Liver (tissue), 3 donors: Measurements from ENCODE around the gene LCN12.

Experiments used
- EGR1 ChIP-seq, 2 donors: IDR thresholded peaks; 2 replicates each; pipeline ENCODE4 v1.6.1; 2016 to 2018; ENCODE audit warnings: antibody characterized with exemption in 2 of 2, low read depth in 2 of 2
- GABPA ChIP-seq, 2 donors: IDR thresholded peaks in 1 of 2; conservative IDR thresholded peaks in 1 of 2; 2 replicates each; pipeline ENCODE4 v1.6.1; 2016; ENCODE audit warnings: antibody characterized with exemption in 2 of 2, mild to moderate bottlenecking in 1 of 2, moderate library complexity in 1 of 2
- JUND ChIP-seq, 2 donors: IDR thresholded peaks; 2 replicates each; pipeline ENCODE4 v1.6.1; 2016; ENCODE audit warnings: antibody characterized with exemption in 2 of 2
- RAD21 ChIP-seq, 2 donors: IDR thresholded peaks; 2 replicates each; pipeline ENCODE4 v1.6.1; 2016; ENCODE audit warnings: antibody characterized with exemption in 2 of 2, mild to moderate bottlenecking in 2 of 2
- TAF1 ChIP-seq: conservative IDR thresholded peaks from 2 replicates; pipeline ENCODE4 v1.6.1; 2016; ENCODE audit warnings: antibody characterized with exemption, mild to moderate bottlenecking
- YY1 ChIP-seq: IDR thresholded peaks from 2 replicates; pipeline ENCODE4 v1.6.1; 2016; ENCODE audit warnings: antibody characterized with exemption, mild to moderate bottlenecking
- TF ChIP-seq, protein P1 (sequence below): fragments of 150-350 bp; IDR thresholded peaks from 2 replicates; pipeline ENCODE4 v1.5.1; 2017; ENCODE audit warnings: improper control_type of control experiment, low read depth, low read length; ENCODE audit not compliant: missing input control
- TF ChIP-seq, protein P2 (sequence below): IDR thresholded peaks from 2 replicates; pipeline ENCODE4 v1.6.1; 2016; ENCODE audit warnings: antibody characterized with exemption
- TF ChIP-seq, protein P3 (sequence below): IDR thresholded peaks from 2 replicates; pipeline ENCODE4 v1.6.1; 2016; ENCODE audit warnings: antibody characterized with exemption, mild to moderate bottlenecking
- TF ChIP-seq, protein P4 (sequence below): IDR thresholded peaks from 2 replicates; pipeline ENCODE4 v1.6.1; 2016; ENCODE audit warnings: antibody characterized with exemption
- donor health status: healthy.
- donor health status: healthy.

DNA sequence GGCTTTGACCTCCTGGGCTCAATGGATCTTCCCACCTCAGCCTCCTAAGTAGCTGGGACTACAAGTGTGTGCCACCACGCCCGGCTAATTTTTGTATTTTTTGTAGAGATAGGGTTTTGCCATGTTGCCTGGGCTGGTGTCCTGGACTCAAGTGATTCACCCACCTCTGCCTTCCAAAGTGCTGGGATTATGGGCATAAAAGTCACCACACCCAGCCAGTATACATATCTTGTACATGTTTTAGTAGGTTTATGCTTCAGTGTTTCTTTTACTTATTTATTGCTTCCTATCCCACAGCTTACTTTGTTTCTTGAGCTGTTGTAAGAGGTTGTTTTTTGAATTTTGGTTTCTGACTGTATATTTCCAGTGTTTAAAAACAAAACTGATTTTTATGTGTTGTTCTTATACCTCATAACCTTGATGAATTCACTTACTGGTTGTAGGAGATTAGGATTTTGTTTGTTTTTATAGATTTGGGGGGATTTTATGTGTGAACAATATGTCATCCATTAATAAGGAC is 20.4 kb upstream of the LCN12 start:
- TF ChIP-seq, protein P1, sequence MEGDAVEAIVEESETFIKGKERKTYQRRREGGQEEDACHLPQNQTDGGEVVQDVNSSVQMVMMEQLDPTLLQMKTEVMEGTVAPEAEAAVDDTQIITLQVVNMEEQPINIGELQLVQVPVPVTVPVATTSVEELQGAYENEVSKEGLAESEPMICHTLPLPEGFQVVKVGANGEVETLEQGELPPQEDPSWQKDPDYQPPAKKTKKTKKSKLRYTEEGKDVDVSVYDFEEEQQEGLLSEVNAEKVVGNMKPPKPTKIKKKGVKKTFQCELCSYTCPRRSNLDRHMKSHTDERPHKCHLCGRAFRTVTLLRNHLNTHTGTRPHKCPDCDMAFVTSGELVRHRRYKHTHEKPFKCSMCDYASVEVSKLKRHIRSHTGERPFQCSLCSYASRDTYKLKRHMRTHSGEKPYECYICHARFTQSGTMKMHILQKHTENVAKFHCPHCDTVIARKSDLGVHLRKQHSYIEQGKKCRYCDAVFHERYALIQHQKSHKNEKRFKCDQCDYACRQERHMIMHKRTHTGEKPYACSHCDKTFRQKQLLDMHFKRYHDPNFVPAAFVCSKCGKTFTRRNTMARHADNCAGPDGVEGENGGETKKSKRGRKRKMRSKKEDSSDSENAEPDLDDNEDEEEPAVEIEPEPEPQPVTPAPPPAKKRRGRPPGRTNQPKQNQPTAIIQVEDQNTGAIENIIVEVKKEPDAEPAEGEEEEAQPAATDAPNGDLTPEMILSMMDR = no peak
- TF ChIP-seq EGR1 (IDR thresholded peaks at IDR 0.05; ENCODE audit: low read depth in 2 of 2) (no peak), YY1 (no peak), RAD21 (IDR thresholded peaks at IDR 0.05) (no peak), JUND (IDR thresholded peaks at IDR 0.05) (no peak), TAF1 (no peak), GABPA (IDR thresholded peaks at IDR 0.05 in 1 of 2, conservative IDR thresholded peaks at IDR 0.05 in 1 of 2) (no peak)
- TF ChIP-seq, protein P2, sequence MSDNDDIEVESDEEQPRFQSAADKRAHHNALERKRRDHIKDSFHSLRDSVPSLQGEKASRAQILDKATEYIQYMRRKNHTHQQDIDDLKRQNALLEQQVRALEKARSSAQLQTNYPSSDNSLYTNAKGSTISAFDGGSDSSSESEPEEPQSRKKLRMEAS = no peak
- TF ChIP-seq, protein P3, sequence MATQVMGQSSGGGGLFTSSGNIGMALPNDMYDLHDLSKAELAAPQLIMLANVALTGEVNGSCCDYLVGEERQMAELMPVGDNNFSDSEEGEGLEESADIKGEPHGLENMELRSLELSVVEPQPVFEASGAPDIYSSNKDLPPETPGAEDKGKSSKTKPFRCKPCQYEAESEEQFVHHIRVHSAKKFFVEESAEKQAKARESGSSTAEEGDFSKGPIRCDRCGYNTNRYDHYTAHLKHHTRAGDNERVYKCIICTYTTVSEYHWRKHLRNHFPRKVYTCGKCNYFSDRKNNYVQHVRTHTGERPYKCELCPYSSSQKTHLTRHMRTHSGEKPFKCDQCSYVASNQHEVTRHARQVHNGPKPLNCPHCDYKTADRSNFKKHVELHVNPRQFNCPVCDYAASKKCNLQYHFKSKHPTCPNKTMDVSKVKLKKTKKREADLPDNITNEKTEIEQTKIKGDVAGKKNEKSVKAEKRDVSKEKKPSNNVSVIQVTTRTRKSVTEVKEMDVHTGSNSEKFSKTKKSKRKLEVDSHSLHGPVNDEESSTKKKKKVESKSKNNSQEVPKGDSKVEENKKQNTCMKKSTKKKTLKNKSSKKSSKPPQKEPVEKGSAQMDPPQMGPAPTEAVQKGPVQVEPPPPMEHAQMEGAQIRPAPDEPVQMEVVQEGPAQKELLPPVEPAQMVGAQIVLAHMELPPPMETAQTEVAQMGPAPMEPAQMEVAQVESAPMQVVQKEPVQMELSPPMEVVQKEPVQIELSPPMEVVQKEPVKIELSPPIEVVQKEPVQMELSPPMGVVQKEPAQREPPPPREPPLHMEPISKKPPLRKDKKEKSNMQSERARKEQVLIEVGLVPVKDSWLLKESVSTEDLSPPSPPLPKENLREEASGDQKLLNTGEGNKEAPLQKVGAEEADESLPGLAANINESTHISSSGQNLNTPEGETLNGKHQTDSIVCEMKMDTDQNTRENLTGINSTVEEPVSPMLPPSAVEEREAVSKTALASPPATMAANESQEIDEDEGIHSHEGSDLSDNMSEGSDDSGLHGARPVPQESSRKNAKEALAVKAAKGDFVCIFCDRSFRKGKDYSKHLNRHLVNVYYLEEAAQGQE = no peak
- TF ChIP-seq, protein P4, sequence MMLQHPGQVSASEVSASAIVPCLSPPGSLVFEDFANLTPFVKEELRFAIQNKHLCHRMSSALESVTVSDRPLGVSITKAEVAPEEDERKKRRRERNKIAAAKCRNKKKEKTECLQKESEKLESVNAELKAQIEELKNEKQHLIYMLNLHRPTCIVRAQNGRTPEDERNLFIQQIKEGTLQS = no peak
